Esophagus mucosa (tissue), 1 donor: ENCODE results near the gene CHST11. TPM values are rescaled to one million over a fixed set of nuclear protein-coding genes. Genes with fewer than 3 reads are reported as not detected.

Experiments
- ATAC-seq: fragments of 200-7000 bp; cut with Tn5 transposase; one replicate; pipeline ENCODE4 v1.9.1; 2020
- total RNA-seq: library from RNA; stranded (reverse); gene quantifications from one replicate; pipeline ENCODE4 v1.2.4, GENCODE V29; 2023
- donor health status: DM: yes; HTN: yes; CAD: no.

Gene CHST11
- total RNA-seq, 1 donor from 2014 or later = 7.3 TPM

GRCh38 chr12:104635607-104636343, 179.0 kb downstream of the CHST11 start:
- no peak for ATAC-seq

- ATAC-seq = no peak
Observed at GRCh38 chr12:104636496-104636895, 179.7 kb downstream of the CHST11 start.

GRCh38 chr12:104637604-104638003, 180.9 kb downstream of the CHST11 start:
- ATAC-seq = no peak

GRCh38 chr12:104638218-104638850, 181.6 kb downstream of the CHST11 start:
- ATAC-seq = no peak

- ATAC-seq = no peak
Observed at GRCh38 chr12:104638851-104639240, 182.1 kb downstream of the CHST11 start.

- no peak for ATAC-seq
Observed at GRCh38 chr12:104640956-104641355, 184.2 kb downstream of the CHST11 start.

GRCh38 chr12:104641862-104642261, 185.1 kb downstream of the CHST11 start:
- ATAC-seq = peak; percentile 57

- no peak for ATAC-seq
Observed at GRCh38 chr12:104643093-104643818, 186.5 kb downstream of the CHST11 start.

GRCh38 chr12:104643819-104644669, 187.3 kb downstream of the CHST11 start:
- ATAC-seq = peak; percentile 31

- ATAC-seq = no peak
Observed at GRCh38 chr12:104648756-104649155, 192.0 kb downstream of the CHST11 start.

GRCh38 chr12:104649217-104649824, 192.6 kb downstream of the CHST11 start:
- no peak for ATAC-seq

GRCh38 chr12:104649921-104650320, 193.2 kb downstream of the CHST11 start:
- no peak for ATAC-seq

GRCh38 chr12:104650541-104650940, 193.8 kb downstream of the CHST11 start:
- ATAC-seq = no peak

GRCh38 chr12:104651811-104652210, 195.1 kb downstream of the CHST11 start:
- ATAC-seq = no peak

- no peak for ATAC-seq
Observed at GRCh38 chr12:104652358-104652757, 195.6 kb downstream of the CHST11 start.

GRCh38 chr12:104652910-104653309, 196.2 kb downstream of the CHST11 start:
- ATAC-seq = no peak

- no peak for ATAC-seq
Observed at GRCh38 chr12:104653730-104654664, 197.2 kb downstream of the CHST11 start.

GRCh38 chr12:104654665-104655609, 198.2 kb downstream of the CHST11 start:
- ATAC-seq = no peak

GRCh38 chr12:104656383-104656782, 199.6 kb downstream of the CHST11 start:
- no peak for ATAC-seq

- no peak for ATAC-seq
Observed at GRCh38 chr12:104656921-104657320, 200.2 kb downstream of the CHST11 start.
